ENCODE measurements around the gene VASP.

The VASP gene

DNA sequence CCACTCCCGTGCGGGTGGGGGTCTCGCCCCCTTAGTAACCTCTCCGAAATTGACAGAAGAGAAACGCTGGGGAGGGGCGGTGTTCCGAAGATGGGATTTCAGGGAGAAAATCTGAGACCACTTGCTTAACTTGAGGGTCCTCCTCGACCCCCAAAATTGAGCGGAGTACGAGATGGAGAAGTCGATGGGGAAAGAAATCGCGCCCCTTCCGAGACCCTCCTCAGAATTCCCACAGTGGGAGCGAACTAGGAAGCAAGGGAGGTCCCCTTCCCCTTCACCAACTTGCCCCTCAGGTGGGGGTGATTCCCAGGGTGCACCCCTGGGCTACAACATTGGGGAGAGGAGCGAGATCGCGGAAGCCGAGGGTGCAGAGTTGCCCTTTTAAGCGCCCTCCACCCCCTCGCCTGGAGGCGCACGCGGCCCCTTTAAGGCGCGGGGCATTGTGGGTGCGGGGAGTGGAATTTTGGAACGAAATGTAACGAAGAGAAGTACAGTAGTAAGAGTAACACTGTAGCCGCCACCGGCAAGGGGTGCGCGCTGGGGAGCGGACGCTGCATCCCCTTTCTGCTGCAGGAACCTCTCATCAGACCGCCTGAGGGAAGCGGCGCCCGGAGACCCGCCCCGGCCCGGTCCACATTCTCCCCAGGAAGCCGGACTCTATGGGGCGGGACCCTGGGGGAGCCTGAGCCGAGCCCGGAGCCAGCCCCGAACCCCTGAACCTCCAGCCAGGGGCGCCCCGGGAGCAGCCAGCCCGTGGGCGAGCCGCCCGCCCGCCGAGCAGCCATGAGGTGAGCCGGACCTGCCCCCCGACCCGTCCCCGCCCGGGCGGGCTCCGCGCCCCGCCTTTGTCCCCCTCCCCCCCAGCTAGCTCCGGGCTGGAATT, at the start of gene VASP:
Gene VASP, plus strand, starts transcription at position 491 of the 883 bp plus-strand sequence. Its CDS starts 293 bp downstream, at position 784.
- peak; percentile 93 for DNase-seq (ENCODE audit: low read depth, low spot score)

DNA sequence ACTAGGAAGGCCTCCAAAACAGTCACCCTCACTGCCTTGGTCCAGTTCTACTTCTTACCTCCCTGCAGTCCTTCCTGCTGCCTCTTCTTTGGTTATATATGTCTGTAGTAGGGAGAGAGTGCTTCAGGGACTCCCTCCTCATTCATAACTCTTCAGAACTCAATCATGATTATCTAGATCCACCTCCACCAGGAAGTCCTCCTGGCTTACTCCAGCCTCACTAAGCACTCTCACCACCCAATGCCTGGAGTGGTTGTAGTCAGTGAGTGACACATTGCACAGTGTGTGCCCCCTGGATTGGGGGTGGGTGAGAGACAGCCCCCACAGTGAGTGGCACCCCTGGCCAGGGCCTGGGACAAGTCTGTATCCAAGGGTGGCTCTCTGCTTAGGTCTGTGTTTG, 49.5 kb upstream of the VASP start:
- no peak for DNase-seq (ENCODE audit: low read depth, low spot score)

DNA sequence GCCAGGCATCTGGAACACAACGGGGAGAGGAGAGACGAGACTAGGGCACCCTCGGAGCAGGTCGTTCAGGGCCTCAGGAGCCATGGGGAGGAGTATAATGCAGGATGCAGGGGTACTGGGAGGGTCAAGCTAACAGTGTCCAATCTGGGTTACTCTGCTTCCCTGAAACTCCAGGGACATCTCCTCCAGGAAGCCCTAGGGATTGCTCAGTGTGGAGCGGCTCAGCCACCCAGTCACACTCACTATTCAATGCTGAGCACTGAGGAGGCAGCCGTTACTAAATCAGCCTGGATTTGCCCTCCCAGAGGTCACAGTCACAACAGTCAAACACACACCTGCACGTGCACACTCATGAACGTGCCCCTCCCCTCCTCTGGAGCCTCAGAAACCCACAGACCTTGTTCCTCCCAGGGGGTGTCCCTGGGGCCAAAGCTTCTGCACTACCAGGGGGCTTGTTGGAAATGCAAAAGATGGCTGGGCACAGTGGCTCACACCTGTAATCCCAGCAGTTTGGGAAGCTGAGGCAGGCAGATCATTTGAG, 46.4 kb upstream of the VASP start:
- no peak for DNase-seq (ENCODE audit: low read depth, low spot score)

DNA sequence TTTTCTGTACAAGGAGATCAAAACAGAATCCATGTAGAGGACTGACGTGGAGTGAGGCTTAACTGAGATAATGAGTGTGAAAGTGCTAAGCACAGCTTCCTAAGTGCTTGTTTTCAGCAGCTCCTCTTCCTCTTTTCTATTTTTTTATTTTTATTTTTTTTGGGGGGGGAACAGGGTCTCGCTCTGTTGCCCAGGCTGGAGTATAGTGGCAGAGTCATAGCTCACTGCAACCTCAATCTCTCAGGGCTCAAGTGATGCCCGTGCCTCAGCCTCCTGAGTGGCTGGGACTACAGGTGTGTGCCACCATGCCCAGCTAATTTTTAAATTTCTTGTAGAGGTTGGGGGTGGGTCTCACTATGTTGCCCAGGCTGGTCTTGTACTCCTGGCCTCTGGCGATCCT, 45.1 kb upstream of the VASP start:
- no peak for DNase-seq (ENCODE audit: low read depth, low spot score)

DNA sequence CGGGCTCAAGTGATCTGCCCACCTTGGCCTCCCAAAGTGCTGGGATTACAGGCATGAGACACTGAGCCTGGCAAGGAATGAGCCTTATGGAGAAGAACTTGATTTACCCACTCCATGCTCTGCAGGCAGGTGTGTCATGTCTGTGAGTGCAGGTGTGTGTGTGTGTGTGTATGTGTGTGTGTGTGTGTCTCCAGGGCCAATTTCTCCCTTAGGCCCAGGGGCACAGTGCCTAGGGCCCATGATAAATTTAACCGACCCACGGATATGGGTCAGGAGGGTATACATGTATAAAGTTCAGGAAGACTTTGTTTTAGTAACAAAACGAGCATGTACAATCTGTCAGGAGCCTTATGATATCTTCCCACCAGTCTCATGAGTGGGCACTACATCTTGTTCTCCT, 44.0 kb upstream of the VASP start:
- no peak for DNase-seq (ENCODE audit: low read depth, low spot score)

DNA sequence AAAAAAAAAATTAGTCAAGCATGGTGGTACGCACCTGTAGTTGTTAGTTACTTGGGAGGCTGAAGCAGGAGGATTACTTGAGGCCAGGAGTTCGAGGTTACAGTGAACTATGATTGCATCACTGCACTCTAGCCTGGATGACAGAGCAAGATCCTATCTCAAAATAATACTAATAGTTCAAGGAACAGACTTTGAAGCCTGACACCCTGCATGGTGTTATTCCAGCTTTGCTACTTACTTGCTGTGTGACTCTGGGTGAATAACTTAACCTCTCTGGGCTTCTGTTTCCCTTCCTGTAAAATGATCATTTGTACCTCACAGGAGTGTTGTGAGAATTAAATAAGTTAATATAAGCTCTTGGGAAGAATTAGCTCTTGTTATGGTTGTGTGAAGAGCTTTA, 43.0 kb upstream of the VASP start:
- no peak for DNase-seq (ENCODE audit: low read depth, low spot score)

DNA sequence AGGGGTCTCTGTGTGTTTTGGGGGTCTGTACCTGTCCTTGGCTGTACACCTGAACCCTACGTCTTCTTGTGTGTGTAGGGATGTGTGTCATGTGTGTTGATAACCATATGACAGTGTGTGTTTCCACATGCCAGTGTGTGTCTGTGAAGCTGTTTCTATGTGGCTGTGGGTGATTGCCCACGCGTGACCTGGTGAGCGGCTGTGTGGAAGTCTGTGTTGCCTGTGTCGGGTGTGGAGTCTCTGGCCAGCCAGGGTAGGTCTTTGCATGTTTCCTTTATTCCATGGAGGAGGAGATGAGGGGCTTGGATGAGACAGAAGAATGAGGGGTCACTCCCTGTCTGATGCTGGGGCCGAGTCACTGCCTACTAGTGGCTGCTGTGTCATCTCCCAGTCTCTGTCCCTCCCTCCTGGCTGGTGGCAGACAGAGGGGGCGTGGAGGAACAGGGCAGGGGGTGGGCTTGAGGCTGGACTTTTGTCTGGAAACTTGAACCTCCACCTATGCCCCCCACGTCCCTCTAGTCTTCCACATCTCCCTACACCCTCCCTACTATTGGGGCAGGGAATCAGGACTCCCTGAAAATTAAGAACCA, 42.3 kb upstream of the VASP start:
- DNase-seq (ENCODE audit: low read depth, low spot score), result no peak

DNA sequence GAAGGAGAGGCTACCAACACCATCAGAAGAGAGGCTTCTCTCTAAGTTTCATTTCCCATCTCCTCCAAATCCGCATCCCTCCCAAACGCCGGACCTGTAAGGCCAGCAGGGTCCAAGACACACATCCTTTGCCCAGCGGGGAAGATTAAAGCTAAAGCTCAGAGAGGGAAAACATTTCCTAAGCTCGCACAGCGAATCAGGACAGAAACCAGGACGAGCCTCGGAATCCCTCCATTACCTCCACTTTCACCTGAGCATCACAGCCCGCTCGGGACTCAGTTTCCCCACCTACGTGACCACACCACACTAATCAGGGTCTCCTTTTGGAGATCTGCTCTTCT, 40.2 kb upstream of the VASP start:
- DNase-seq (ENCODE audit: low read depth, low spot score), result no peak

DNA sequence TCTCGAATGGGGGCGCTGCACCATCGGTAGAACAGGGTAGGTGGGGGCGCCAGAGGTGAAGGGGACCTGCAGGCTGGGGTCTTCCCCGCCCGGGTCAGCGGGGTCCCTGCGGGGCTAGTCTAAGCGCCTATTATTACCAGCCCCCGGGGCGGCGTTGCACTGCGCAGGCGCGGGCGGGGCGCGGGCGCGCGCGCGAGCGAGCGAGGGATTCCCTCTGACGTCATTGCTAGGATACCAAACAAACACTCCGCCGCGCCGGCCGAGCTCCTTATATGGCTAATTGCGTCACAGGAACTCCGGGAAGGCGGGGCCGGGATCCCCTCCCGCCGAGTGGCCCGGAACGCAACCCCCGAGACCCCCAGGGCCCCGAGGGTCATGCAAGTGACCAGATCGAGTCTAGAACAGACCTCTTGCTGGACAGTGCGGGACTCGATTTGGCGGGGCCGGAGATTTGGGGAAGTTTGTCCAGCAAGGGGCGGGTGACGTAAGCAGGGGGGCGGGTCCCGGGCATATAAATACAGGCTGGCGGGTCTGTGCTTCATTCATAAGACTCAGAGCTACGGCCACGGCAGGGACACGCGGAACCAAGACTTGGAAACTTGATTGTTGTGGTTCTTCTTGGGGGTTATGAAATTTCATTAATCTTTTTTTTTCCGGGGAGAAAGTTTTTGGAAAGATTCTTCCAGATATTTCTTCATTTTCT, 39.7 kb upstream of the VASP start, which contains the start of gene FOSB:
Gene FOSB, plus strand, starts transcription at position 541 of the 703 bp plus-strand sequence. CDS start 591 bp downstream, outside the sequence.
- peak; percentile 91 for DNase-seq (ENCODE audit: low read depth, low spot score)

DNA sequence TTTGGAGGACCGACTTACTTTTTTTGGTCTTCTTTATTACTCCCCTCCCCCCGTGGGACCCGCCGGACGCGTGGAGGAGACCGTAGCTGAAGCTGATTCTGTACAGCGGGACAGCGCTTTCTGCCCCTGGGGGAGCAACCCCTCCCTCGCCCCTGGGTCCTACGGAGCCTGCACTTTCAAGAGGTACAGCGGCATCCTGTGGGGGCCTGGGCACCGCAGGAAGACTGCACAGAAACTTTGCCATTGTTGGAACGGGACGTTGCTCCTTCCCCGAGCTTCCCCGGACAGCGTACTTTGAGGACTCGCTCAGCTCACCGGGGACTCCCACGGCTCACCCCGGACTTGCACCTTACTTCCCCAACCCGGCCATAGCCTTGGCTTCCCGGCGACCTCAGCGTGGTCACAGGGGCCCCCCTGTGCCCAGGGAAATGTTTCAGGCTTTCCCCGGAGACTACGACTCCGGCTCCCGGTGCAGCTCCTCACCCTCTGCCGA, 39.1 kb upstream of the VASP start:
- no peak for DNase-seq (ENCODE audit: low read depth, low spot score)

DNA sequence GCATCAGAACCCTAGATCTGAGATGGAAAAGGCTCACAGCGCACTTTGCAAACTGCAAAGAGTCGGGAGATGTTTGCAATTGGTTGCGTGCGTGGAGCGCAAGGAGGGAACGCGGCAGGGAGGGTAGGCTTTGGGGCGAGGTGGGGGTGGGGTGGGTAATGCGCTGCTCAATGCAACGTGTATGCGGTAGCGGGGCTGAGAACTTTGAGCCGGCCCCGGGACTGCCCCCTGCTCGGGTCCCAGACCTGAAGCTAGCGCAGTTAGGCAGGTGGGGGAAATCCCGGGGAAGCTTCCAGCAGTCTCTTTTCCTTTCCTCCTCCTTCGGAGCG, 38.5 kb upstream of the VASP start:
- DNase-seq (ENCODE audit: low read depth, low spot score), result no peak

DNA sequence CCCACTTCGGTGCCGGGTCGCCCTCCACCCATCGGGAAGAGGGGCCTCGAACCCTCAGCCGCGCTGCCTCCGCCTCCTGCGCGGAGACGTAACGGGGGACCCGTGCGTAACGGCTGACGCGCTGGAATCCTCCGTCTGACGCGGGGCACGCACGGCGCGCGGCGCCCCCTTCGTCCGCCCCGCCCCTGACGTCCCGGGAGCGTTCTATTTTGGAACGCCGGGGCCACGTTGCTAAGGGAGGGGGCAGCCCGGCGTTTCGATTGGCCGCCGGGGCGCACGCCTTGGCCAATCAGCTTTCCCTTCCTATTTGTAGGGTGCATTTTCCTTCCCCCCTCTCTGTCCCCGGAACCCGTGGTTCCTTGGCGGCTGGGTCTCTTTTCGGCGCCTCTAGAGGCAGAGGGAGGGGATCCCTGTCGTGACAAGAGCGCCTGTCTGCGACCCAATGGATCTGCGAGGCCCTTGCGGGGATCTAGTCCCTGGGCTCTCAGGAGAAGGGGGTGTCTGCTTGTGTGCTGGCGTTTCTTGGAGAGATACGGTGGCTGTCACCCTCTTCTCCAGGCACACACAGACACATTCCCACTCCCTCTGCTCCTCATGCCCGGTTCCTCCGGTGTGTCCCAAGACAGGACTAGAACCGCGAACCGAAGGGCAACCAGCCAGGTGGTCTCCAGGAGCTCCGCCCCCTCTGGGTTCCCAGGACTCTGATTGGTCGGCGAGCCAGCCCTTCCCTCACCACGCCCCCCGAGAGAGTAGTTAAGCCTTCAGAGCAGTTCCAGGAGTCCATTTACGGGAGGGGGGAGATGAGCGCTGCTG, 37.9 kb upstream of the VASP start:
- peak; percentile 84 for DNase-seq (ENCODE audit: low read depth, low spot score)

DNA sequence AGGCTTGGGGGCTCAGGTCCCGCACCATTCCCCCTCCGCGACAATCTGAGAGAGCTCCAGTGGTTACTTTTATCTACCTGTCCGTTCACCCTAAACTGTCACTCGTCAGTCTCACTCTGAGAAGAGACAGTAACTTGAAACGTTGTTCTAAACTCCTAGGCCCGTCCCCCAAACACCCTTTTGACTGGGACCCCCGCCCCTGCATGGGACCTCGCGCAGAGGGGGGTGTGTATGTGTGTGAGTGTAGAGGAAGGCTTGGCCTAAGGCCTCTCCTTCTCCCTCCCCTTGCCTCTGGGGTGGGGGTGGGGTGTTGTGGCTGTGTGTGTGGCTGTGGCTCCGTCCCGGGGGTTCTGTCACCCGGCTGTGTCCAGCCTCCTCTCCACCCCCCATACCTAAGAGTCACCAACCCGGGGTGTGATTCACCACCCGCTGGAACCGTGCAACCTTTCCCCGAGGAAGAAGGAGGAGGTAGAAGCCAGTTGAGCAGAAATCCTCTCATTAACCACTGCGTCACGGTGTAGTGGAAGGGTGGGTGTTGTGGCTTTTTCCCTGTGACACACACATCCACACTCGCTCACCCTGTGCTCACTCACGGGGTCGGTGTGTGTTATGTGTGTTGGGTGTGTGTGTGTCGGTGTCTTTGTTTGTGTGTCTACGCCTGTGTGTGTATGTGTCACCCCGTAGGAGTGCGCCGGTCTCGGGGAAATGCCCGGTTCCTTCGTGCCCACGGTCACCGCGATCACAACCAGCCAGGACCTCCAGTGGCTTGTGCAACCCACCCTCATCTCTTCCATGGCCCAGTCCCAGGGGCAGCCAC, 37.1 kb upstream of the VASP start:
- DNase-seq (ENCODE audit: low read depth, low spot score), result peak; percentile 30

DNA sequence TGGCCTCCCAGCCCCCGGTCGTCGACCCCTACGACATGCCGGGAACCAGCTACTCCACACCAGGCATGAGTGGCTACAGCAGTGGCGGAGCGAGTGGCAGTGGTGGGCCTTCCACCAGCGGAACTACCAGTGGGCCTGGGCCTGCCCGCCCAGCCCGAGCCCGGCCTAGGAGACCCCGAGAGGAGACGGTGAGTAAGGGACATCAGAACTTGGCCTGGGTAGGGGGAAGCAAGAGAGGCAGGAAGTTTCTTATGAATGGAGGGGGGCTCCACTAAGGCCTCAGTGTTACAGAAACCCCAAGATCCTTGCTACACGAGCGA, 36.6 kb upstream of the VASP start:
- DNase-seq (ENCODE audit: low read depth, low spot score), result no peak

DNA sequence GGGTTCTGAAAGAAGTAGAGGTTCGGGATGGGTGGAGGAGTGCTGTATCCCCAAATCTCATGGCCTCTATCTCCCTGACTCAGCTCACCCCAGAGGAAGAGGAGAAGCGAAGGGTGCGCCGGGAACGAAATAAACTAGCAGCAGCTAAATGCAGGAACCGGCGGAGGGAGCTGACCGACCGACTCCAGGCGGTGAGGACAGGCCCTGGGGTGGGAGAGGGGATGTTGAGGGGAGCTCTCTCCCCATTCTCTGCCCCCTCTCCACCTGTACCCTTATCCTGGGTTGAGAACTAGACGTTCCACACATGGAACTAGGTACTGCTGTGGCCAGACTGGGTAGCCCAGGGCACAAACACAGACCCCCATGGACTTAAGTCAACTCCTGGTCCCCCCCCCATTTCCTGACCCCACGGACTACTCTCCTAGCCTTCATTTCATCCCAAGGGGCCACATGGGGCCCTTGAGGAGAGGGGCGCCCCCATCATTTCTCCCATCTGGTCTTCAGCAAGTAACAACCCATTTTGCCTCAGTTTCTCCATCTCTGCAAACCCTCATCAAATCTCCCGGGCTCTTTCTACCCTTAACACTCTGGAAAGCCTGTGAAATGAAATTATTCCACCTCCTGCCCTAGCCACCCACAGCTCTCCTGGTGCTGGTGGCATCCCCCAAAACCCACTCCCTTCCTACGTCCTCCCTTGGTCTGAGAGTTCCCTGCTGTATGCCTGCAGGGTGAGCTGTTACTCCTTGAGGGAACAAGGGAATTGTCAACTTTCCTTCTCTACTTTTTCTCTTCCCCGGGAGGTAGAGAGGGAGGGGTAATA, 36.0 kb upstream of the VASP start:
- DNase-seq (ENCODE audit: low read depth, low spot score), result no peak

DNA sequence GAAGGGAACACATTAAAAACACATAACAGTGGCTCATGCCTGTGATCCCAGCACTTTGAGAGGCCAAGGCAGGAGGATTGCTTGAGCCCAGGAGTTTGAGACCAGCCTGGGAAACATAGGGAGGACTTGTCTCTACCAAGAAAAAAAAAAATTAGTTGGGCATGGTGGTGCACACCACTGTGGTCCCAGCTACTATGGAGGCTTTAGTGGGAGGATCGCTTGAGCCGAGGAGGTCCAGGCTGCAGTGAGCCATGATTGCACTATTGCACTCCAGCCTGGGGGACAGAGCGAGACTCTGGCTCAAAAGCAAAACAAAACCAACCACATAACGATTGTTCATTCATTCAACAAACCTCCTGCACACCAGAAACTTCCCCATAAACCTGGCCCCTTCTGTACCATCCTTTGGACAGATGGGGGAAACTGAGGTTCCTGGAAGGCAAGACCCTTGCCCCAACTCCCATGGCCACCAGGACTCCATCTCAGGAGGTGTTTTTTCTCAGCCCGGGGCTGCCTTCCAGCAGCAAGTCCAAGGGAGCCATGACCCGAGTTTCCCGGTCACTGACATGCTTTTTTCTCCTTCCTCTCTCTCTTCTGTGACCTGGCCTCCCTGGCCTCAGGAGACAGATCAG, 35.2 kb upstream of the VASP start:
- DNase-seq (ENCODE audit: low read depth, low spot score), result no peak

DNA sequence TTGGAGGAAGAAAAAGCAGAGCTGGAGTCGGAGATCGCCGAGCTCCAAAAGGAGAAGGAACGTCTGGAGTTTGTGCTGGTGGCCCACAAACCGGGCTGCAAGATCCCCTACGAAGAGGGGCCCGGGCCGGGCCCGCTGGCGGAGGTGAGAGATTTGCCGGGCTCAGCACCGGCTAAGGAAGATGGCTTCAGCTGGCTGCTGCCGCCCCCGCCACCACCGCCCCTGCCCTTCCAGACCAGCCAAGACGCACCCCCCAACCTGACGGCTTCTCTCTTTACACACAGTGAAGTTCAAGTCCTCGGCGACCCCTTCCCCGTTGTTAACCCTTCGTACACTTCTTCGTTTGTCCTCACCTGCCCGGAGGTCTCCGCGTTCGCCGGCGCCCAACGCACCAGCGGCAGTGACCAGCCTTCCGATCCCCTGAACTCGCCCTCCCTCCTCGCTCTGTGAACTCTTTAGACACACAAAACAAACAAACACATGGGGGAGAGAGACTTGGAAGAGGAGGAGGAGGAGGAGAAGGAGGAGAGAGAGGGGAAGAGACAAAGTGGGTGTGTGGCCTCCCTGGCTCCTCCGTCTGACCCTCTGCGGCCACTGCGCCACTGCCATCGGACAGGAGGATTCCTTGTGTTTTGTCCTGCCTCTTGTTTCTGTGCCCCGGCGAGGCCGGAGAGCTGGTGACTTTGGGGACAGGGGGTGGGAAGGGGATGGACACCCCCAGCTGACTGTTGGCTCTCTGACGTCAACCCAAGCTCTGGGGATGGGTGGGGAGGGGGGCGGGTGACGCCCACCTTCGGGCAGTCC, 34.5 kb upstream of the VASP start:
- peak; percentile 20 for DNase-seq (ENCODE audit: low read depth, low spot score)

DNA sequence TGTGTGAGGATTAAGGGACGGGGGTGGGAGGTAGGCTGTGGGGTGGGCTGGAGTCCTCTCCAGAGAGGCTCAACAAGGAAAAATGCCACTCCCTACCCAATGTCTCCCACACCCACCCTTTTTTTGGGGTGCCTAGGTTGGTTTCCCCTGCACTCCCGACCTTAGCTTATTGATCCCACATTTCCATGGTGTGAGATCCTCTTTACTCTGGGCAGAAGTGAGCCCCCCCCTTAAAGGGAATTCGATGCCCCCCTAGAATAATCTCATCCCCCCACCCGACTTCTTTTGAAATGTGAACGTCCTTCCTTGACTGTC, 34.0 kb upstream of the VASP start:
- no peak for DNase-seq (ENCODE audit: low read depth, low spot score)

All from activated CD4-positive, CD25-positive, alpha-beta regulatory T cell treated with anti-CD3 and anti-CD28 coated beads, Interleukin-2, amount 50 U/mL, for 16 hours (primary cell).